Breast epithelium (tissue), 4 donors: ENCODE measurements around the gene SHANK3. TPM values are rescaled to one million over a fixed set of nuclear protein-coding genes. Genes with fewer than 3 reads are reported as not detected.
A peak's percentile ranks its signal among the peaks of the same experiment; 100 is the strongest.

Experiments
- DNase-seq, 2 donors: peaks; one replicate each; pipeline ENCODE4 v3.0.0-alpha.2; 2019; ENCODE audit warnings: low spot score in 2 of 2
- H3K27ac ChIP-seq, 2 donors: fragments of 200-600 bp; sonication (generic) in 1 of 2; one replicate each; pipeline ENCODE4 v1.5.1; 2016 to 2019; ENCODE audit warnings: mild to moderate bottlenecking in 1 of 2
- H3K27me3 ChIP-seq, 2 donors: fragments of 200-600 bp; sonication (generic) in 1 of 2; one replicate each; pipeline versions ENCODE4 v1.5.1 to v1.6.0; 2017 to 2019; ENCODE audit warnings: control low read depth in 1 of 2, mild to moderate bottlenecking in 1 of 2
- H3K36me3 ChIP-seq: fragments of 200-600 bp; one replicate; pipeline ENCODE4 v1.5.1; 2019
- H3K4me1 ChIP-seq, 2 donors: fragments of 200-600 bp; sonication (generic); one replicate each; pipeline ENCODE4 v1.5.1; 2016 to 2019; ENCODE audit warnings: control low read depth in 1 of 2
- H3K4me3 ChIP-seq, 3 donors: fragments of 200-600 bp; sonication (generic); 1 replicate in 2 of 3; 2 replicates in 1 of 3; pipeline ENCODE4 v1.5.1; 2016 to 2019; ENCODE audit warnings: mild to moderate bottlenecking in 3 of 3, moderate library complexity in 2 of 3
- H3K9me3 ChIP-seq, 2 donors: fragments of 200-600 bp; sonication (generic) in 1 of 2; one replicate each; pipeline ENCODE4 v1.5.1; 2016 to 2019; ENCODE audit warnings: control low read depth in 1 of 2
- POLR2A ChIP-seq: fragments of 450-650 bp; IDR thresholded peaks from one replicate; pipeline ENCODE4 v1.6.1; 2016; ENCODE audit warnings: antibody characterized with exemption, mild to moderate bottlenecking, moderate library complexity
- POLR2AphosphoS5 ChIP-seq, 3 donors: sonication (generic); formaldehyde crosslinking; IDR thresholded peaks; one replicate each; pipeline ENCODE4 v1.6.1; 2017; ENCODE audit warnings: antibody characterized with exemption in 3 of 3
- intact Hi-C: fragments of 100-400 bp; cut with DNase I; formaldehyde crosslinking; loops from one replicate; pipeline ENCODE4 v1.15.1; 2023; ENCODE audit warnings: low total_unique reads
- total RNA-seq, 3 donors: library from RNA; depleted of rRNA; stranded (reverse); fragments of >200 nt; gene quantifications; one replicate each; pipeline ENCODE4 v1.1.0, GENCODE V29; 2016
- TF ChIP-seq, protein P1 (sequence below), 3 donors: fragments of 450-650 bp; IDR thresholded peaks; one replicate each; pipeline ENCODE4 v1.5.1; 2016 to 2017; ENCODE audit warnings: antibody characterized with exemption in 3 of 3, mild to moderate bottlenecking in 3 of 3, moderate library complexity in 3 of 3

The SHANK3 gene
- total RNA-seq, 3 donors from 2014 or later = 4.8 to 28.8 (median 5.9) TPM

DNA sequence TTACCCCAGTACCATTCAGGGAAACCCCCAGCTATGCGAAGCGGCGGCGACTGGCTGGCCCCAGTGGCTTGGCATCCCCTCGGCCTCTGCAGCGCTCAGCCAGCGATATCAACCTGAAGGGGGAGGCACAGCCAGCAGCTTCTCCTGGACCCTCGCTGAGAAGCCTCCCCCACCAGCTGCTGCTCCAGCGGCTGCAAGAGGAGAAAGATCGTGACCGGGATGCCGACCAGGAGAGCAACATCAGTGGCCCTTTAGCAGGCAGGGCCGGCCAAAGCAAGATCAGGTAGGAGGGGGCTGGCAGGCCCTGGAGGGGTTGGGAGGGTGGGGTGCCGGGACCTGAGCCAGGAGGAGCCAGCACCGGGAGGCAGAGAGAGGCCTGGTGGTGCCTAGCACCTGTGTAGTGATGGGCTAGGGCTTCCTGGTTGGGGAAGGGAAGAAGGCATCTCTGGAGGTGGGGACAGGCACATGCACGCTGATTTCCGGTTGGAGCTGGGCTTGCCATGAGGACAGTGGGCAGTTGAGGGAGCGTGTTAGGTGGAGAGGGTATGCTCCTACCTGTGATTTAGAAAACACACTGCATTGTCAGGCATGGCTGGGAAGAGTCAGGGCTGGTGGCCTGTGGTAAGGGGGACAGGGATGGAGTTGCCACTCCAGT lies 22.3 kb downstream of the SHANK3 start:
- Histone ChIP-seq H3K4me3 (no peak overlapping the region), H3K27me3 (no peaks in the 10 kb centered on the region), H3K27ac (peak overlapping the region; percentile 15 to 85), H3K4me1 (peaks cover 10 to 11% of the 10 kb centered on the region in 2 donors), H3K36me3 (no peaks in the 10 kb centered on the region), H3K9me3 (no peaks in the 10 kb centered on the region)
- no peak for DNase-seq
- intact Hi-C loops = no loop called here
- TF ChIP-seq POLR2A = no peak
- TF ChIP-seq POLR2AphosphoS5 (IDR thresholded peaks at IDR 0.05) = no peak
- TF ChIP-seq, protein P1, sequence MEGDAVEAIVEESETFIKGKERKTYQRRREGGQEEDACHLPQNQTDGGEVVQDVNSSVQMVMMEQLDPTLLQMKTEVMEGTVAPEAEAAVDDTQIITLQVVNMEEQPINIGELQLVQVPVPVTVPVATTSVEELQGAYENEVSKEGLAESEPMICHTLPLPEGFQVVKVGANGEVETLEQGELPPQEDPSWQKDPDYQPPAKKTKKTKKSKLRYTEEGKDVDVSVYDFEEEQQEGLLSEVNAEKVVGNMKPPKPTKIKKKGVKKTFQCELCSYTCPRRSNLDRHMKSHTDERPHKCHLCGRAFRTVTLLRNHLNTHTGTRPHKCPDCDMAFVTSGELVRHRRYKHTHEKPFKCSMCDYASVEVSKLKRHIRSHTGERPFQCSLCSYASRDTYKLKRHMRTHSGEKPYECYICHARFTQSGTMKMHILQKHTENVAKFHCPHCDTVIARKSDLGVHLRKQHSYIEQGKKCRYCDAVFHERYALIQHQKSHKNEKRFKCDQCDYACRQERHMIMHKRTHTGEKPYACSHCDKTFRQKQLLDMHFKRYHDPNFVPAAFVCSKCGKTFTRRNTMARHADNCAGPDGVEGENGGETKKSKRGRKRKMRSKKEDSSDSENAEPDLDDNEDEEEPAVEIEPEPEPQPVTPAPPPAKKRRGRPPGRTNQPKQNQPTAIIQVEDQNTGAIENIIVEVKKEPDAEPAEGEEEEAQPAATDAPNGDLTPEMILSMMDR (IDR thresholded peaks at IDR 0.05) = no peak

DNA sequence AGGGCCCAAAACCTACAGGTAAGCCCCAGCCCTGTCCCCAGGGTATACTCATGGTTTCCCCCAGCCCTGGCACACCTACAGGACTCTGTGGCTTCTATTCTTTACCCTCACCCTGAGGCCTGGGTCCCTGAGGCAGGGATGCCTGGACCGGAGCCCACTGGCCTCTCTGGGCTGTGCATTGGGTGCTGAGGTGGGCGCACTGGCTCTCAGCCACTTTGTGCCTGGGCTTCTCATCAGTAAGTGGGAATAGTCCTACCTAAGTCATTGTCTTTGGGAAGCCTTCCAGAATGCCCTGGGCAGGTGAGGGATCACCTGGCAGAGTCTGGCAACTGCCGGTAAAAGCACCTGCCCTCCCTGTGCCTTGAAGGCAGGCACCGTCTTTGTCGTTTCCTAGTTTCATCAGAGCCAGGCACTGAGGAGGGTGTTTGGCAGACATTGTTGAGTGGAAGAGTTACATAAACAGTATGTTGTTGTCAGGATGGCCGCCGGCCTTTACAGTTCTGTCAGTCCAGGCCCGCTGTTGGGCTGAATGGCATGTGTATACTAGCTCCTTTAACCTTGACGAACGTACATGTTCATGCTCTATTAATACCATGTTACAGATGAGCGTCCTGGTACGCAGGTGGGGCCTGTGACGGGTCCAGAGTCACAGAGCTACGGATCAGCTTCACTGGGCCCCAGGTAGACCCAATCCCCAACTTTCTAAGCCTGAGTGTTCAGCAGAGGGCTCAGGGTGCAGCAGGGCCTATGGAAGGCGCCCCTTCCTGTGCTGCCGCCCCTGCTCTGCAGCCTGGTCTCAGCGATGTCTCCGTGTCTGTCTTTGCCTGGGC lies 23.0 kb downstream of the SHANK3 start:
- H3K27ac ChIP-seq = peak overlapping the region; percentile 76 to 85
- H3K36me3 ChIP-seq = no peaks in the 10 kb centered on the region
- H3K4me3 ChIP-seq = peak overlapping the region in 1 of 3 donors; percentile 83
- no peaks in the 10 kb centered on the region for H3K9me3 ChIP-seq
- no peaks in the 10 kb centered on the region for H3K27me3 ChIP-seq
- peaks cover 10 to 11% of the 10 kb centered on the region in 2 donors for H3K4me1 ChIP-seq
- peak; percentile 73 to 75 for DNase-seq
- intact Hi-C loops = no loop called here
- peak; percentile 31 to 46 (median 32) for TF ChIP-seq POLR2AphosphoS5 (IDR thresholded peaks at IDR 0.05)
- TF ChIP-seq POLR2A = no peak

DNA sequence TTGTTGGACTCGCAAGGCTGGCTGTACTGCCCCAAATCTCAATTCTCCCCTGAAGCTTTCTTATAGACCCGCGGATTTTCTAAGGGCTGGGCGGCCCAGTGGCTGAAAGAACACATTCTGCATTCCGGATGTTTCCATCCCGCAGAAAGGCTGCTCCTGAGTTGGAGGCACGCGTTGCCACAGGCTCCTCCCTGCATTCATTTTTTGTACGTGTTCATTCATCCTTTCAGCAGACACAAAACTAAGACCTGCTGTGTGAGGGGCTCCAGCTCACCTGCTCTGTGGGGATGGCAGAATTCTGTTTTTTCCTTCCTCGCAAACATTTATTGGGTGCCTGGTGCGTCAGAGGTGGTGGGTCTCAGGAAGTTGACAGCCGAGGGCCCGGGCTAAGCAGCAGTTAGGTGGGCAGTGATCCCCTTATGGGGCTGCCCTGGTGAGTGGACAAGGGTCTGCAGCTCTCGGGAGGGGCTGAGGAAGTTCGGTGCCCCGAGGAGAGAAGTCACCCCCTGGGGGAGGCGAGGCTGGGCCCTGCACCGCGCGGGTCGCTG lies 23.7 kb downstream of the SHANK3 start:
- H3K4me1 ChIP-seq = peaks cover 10 to 11% of the 10 kb centered on the region in 2 donors
- no peaks in the 10 kb centered on the region for H3K36me3 ChIP-seq
- no peak for DNase-seq
- H3K4me3 ChIP-seq = peak overlapping the region in 2 of 3 donors; percentile 58 to 83
- H3K9me3 ChIP-seq = no peaks in the 10 kb centered on the region
- H3K27me3 ChIP-seq = no peaks in the 10 kb centered on the region
- no peak for TF ChIP-seq POLR2AphosphoS5 (IDR thresholded peaks at IDR 0.05)
- TF ChIP-seq POLR2A = no peak
- TF ChIP-seq, protein P1 (IDR thresholded peaks at IDR 0.05) = no peak
- intact Hi-C loops = no loop called here
- H3K27ac ChIP-seq = peak overlapping the region; percentile 76 to 85

DNA sequence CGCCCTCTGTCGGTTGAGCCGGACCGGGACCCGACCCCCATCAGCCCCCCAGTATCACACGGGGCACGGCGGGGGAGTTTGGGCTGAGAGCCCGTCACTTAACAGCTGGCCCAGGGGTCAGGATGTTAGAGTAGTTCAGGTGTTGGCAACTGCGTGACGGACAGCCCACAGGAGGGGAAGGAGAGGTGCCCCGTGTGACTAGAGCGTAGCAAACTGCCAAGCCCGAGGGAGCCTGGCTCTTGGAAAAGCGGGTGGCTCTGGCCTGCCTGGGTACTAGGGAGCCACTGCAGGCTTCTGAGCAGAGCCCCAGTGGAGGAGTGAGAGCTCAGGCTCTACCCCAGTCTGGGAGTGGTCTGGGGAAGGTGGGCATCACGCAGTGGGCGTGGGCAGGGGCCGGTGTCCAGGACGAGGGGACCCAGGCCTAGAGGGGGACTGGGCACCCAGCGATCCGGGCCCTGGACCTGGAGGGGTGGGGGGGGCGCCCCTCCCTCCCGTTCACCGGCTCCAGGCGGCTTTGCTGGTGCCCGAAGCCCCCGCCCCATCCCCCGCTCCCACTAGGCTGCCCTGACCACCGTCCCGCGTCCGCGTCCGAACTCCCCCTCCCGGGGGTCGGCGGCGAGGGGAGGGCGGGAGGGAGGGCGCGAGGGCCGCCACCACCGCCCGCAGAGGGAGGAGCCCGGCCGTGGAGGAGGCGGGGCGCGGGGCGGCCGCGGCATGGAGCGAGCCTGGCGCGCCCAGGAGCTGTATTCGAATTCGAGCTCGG lies 24.4 kb downstream of the SHANK3 start:
- TF ChIP-seq POLR2AphosphoS5 (IDR thresholded peaks at IDR 0.05) = no peak
- TF ChIP-seq, protein P1 (IDR thresholded peaks at IDR 0.05) = peak in 1 of 3 donors; percentile 33
- Histone ChIP-seq H3K36me3 (no peaks in the 10 kb centered on the region), H3K9me3 (no peaks in the 10 kb centered on the region), H3K27ac (peak overlapping the region; percentile 76 to 85), H3K4me3 (peak overlapping the region; percentile 40 to 83 (median 58)), H3K4me1 (peaks cover 10 to 11% of the 10 kb centered on the region in 2 donors), H3K27me3 (no peaks in the 10 kb centered on the region)
- DNase-seq = no peak
- intact Hi-C loops = no loop called here
